ENCODE results near the gene BEST1. TPM values are rescaled to one million over a fixed set of nuclear protein-coding genes. Genes with fewer than 3 reads are reported as not detected.

Gene BEST1
- 1.9 TPM for total RNA-seq

DNA sequence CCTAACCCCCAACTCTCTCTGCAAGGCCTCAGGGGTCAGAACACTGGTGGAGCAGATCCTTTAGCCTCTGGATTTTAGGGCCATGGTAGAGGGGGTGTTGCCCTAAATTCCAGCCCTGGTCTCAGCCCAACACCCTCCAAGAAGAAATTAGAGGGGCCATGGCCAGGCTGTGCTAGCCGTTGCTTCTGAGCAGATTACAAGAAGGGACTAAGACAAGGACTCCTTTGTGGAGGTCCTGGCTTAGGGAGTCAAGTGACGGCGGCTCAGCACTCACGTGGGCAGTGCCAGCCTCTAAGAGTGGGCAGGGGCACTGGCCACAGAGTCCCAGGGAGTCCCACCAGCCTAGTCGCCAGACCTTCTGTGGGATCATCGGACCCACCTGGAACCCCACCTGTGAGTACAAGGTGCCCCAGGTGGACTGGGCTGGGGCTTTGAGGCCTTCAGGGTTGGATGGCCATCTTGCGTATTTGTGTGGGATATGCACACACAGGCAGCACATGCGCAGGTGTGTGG lies at the start of gene BEST1:
Gene BEST1 (plus strand): TSS at position 317 of the 513 bp plus-strand sequence. CDS start 1,456 bp downstream, outside the sequence.

DNA sequence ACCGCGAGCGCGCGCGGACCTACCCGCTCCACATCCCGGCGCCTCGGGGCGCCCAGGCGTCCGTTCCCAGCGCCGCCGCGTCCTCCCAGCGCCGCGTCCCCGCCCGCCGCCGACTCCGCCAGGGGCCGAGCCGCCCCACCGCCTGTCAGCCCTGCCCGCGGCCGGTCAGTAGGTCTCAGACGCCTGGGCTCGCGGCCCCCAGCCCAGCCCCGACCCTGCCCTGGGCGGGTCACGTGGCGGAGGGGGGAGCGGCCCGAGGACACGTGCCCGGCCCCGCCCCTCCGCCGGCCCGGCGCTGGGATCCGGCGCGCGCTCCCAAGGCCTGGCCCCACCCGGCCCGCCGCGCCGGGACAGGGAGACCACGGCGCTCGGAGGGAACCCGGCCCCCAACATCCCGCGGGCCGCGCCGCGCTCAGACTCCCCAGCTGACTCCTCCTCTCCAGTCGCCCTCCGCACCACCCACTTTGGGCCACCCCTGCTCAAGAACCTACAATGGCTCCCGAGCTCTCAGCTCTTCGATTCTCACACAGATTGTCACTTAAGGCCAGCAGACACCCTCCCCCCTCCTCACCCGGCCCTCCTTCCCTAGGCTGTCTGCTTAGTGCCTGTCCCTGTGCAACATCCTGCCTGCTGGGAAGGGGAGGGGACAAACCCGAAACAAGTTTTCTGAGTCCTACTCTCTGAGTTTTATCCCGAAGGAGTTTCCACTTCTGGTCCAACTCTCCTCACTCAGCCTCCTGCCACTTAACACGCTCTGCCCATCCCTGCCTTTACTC lies 32.6 kb upstream of the BEST1 start, which contains the start of gene RAB3IL1:
Gene RAB3IL1 (minus strand): TSS at position 233 of the 776 bp plus-strand sequence. CDS start 199 bp downstream, at position 34.

DNA sequence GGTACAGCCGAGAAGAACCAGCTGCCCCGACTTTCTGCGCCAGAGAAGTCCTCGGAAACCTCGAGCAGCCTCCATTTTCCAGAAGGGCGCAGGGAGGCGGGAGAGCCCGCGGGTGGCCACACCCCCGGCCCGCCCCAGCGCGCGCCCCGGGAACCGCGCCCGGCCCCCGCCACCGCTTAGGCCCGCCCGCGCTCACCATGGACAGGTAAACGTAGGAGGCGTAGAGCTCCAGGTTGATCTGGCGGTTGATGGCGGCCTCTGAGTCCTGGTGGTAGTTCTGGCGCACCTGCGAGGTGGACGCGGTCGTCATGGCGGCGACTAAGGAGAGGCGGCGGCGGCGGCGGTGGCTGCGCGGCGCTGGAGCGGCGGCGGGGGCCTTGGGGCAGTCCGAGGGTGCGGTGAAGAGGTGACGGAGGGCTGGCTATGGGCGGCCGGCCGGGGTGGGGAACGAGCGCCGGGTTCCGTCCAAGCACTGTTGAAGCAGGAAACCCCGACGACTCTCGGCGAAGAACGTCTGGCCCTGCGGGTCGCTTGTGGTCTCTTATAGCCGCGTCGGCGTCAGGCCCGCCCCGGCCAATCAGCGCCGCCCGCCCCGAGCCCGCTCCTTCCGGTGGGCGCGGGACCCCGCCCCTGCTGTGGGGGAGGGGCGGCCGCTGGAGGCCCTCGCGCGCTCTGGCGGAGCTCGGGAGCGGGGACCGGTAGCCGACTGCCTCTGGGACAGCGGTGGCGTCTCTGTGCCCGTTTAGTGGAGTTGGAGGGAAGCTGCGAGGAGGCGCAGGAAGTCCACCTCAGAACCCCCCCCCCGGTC lies 17.2 kb downstream of the BEST1 start, which contains the start of gene FTH1:
Gene FTH1 (minus strand): TSS at position 519 of the 808 bp plus-strand sequence. CDS start 209 bp downstream, at position 310.

Small RNAs within 50 kb of the gene (small RNA-seq; reads per million reads assigned to genes)
- gene RNU6-1243P (ENCODE audit: low replicate concordance), result not detected

Other genes with a start within 250 kb of the BEST1 start
- 2.8 TPM for gene MYRF, start 197.7 kb upstream of the BEST1 start, total RNA-seq
- 37.9 TPM for gene TMEM258, start 157.8 kb upstream of the BEST1 start, total RNA-seq
- 13.1 TPM for gene FEN1, start 157.4 kb upstream of the BEST1 start, total RNA-seq
- gene FADS1, start 133.3 kb upstream of the BEST1 start, total RNA-seq, result 121 TPM
- gene FADS2, start 122.1 kb upstream of the BEST1 start, total RNA-seq, result 146 TPM
- gene FADS3, start 58.8 kb upstream of the BEST1 start, total RNA-seq, result 49.1 TPM
- 3.4 TPM for gene RAB3IL1, start 32.8 kb upstream of the BEST1 start, total RNA-seq
- gene FTH1, start 17.3 kb downstream of the BEST1 start, total RNA-seq, result 452 TPM
- 31.9 TPM for gene INCENP, start 173.7 kb downstream of the BEST1 start, total RNA-seq
- not detected for gene SCGB1D1, start 239.9 kb downstream of the BEST1 start, total RNA-seq